ENCODE measurements around the gene NDST3. TPM values are rescaled to one million over a fixed set of nuclear protein-coding genes. Genes with fewer than 3 reads are reported as not detected.

The NDST3 gene
- total and polyA plus RNA-seq, 9 donors = 0.03 to 0.20 (median 0.07) TPM; not detected in 3

DNA sequence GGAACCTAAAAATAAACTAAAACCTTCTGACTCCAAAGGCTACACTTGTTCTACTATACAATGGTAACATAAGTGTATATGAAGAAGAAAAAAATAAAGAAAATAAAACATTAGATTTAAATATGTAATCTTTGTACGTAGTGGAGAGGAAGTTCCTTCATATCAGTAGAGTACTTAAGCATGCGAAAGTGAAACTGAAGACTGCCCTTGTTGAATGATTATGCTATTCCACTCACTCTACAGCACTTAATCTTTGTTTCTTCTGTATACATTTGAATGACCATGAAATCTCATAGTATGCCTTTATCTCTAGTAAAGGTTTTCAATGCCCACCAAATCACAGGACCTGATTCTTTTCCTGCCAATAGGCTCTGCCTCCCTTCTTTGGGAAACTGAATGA lies 78.9 kb downstream of the NDST3 start:
- H3K4me3 ChIP-seq (ENCODE audit: low read length) = no peak overlapping the region
- H3K4me1 ChIP-seq (ENCODE audit: control insufficient read depth, insufficient read depth, low read length) = no peaks in the 10 kb centered on the region
- no peaks in the 10 kb centered on the region for H3K9me3 ChIP-seq (replicated peaks; ENCODE audit: control insufficient read depth, low read depth, low read length)
- no peaks in the 10 kb centered on the region for H3K27me3 ChIP-seq (ENCODE audit: control insufficient read depth, insufficient read depth, low read length)
- DNase-seq = no peak
- H3K36me3 ChIP-seq (ENCODE audit: control insufficient read depth, insufficient read depth, low read length) = no peaks in the 10 kb centered on the region
- no CpG with 5 or more reads among the region's 2 CpGs for WGBS (ENCODE audit: insufficient coverage)
- H3K27ac ChIP-seq (ENCODE audit: low read length) = no peak overlapping the region

GRCh38 chr4:118114720-118115119 lies 80.4 kb downstream of the NDST3 start:
- Histone ChIP-seq H3K27ac (ENCODE audit: low read length) (no peak overlapping the region), H3K9me3 (replicated peaks; ENCODE audit: control insufficient read depth, low read depth, low read length) (no peaks in the 10 kb centered on the region), H3K27me3 (ENCODE audit: control insufficient read depth, insufficient read depth, low read length) (no peaks in the 10 kb centered on the region), H3K4me1 (ENCODE audit: control insufficient read depth, insufficient read depth, low read length) (no peaks in the 10 kb centered on the region), H3K36me3 (ENCODE audit: control insufficient read depth, insufficient read depth, low read length) (no peaks in the 10 kb centered on the region), H3K4me3 (ENCODE audit: low read length) (no peak overlapping the region)
- DNase-seq = no peak
- WGBS (ENCODE audit: insufficient coverage) = no CpG with 5 or more reads among the region's 3 CpGs

- no peaks in the 10 kb centered on the region for H3K9me3 ChIP-seq (replicated peaks; ENCODE audit: control insufficient read depth, low read depth, low read length)
- H3K4me3 ChIP-seq (ENCODE audit: low read length) = no peak overlapping the region
- H3K27me3 ChIP-seq (ENCODE audit: control insufficient read depth, insufficient read depth, low read length) = no peaks in the 10 kb centered on the region
- 13% methylated on average over 3 of the region's 5 CpGs for WGBS (ENCODE audit: insufficient coverage)
- H3K27ac ChIP-seq (ENCODE audit: low read length) = no peak overlapping the region
- no peak for DNase-seq
- H3K4me1 ChIP-seq (ENCODE audit: control insufficient read depth, insufficient read depth, low read length) = no peaks in the 10 kb centered on the region
- H3K36me3 ChIP-seq (ENCODE audit: control insufficient read depth, insufficient read depth, low read length) = no peaks in the 10 kb centered on the region
These were observed 86.0 kb downstream of the NDST3 start for GRCh38 chr4:118120120-118120760.

DNA sequence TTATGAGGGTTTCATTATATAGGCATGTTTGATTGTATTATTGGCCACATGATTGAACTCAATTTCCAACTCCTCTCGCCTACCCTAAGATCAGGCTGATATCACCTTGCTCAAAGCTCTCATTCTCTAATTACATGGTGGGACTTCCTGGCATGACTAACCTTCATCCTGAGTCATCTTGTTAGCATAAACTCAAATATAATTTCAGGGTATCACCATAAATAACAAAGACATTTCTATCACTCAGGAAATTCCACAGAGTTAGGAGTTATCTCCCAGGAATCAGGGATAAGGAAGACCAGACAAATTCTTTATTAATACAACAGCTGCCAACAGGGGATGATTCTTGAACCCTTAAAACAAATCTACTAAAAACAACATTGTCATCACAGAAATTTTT lies 90.7 kb downstream of the NDST3 start:
- Histone ChIP-seq H3K27me3 (ENCODE audit: control insufficient read depth, insufficient read depth, low read length) (no peaks in the 10 kb centered on the region), H3K4me3 (ENCODE audit: low read length) (no peak overlapping the region), H3K9me3 (replicated peaks; ENCODE audit: control insufficient read depth, low read depth, low read length) (no peaks in the 10 kb centered on the region), H3K4me1 (ENCODE audit: control insufficient read depth, insufficient read depth, low read length) (no peaks in the 10 kb centered on the region), H3K36me3 (ENCODE audit: control insufficient read depth, insufficient read depth, low read length) (no peaks in the 10 kb centered on the region), H3K27ac (ENCODE audit: low read length) (no peak overlapping the region)
- DNase-seq = no peak
- 60% methylated on average over 1 of the region's 1 CpG for WGBS (ENCODE audit: insufficient coverage)

GRCh38 chr4:118139241-118139640 lies 105.0 kb downstream of the NDST3 start:
- 60% methylated on average over 1 of the region's 1 CpG for WGBS (ENCODE audit: insufficient coverage)
- DNase-seq = peak; percentile 2

DNA sequence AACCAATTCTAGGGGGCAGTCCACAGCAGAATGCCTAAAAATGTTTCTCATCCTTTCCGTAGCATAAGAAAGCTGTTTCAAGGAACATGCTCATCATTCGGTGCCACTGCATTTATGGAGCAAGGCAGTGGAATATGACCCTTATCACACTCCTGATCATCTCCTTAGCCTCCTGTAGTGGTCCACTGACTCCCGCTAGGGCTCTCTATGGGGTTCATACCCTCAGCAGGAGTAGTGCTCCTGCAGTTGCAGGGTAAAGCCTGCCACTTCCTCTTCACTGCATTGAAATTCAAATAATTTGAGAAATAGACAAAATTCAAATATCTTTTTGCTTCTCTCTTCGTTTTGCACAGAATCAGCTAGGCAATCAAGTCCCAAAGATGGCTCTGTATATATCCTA lies 107.0 kb downstream of the NDST3 start:
- DNase-seq = no peak

More at GRCh38 chr4:118139241-118139640, 105.0 kb downstream of the NDST3 start:
- Histone ChIP-seq H3K4me3 (ENCODE audit: low read length) (no peak overlapping the region), H3K27ac (ENCODE audit: low read length) (no peak overlapping the region), H3K27me3 (ENCODE audit: control insufficient read depth, insufficient read depth, low read length) (no peaks in the 10 kb centered on the region), H3K36me3 (ENCODE audit: control insufficient read depth, insufficient read depth, low read length) (no peaks in the 10 kb centered on the region), H3K9me3 (replicated peaks; ENCODE audit: control insufficient read depth, low read depth, low read length) (no peaks in the 10 kb centered on the region), H3K4me1 (ENCODE audit: control insufficient read depth, insufficient read depth, low read length) (no peaks in the 10 kb centered on the region)

GRCh38 chr4:118154649-118155048 lies 120.4 kb downstream of the NDST3 start:
- Histone ChIP-seq H3K27me3 (ENCODE audit: control insufficient read depth, insufficient read depth, low read length) (no peaks in the 10 kb centered on the region), H3K27ac (ENCODE audit: low read length) (no peak overlapping the region), H3K36me3 (ENCODE audit: control insufficient read depth, insufficient read depth, low read length) (no peaks in the 10 kb centered on the region), H3K9me3 (replicated peaks; ENCODE audit: control insufficient read depth, low read depth, low read length) (peaks cover under 1% of the 10 kb centered on the region), H3K4me1 (ENCODE audit: control insufficient read depth, insufficient read depth, low read length) (no peaks in the 10 kb centered on the region), H3K4me3 (ENCODE audit: low read length) (no peak overlapping the region)
- DNase-seq = no peak
- WGBS (ENCODE audit: insufficient coverage) = no CpG with 5 or more reads among the region's 5 CpGs

More for the DNA sequence above, 107.0 kb downstream of the NDST3 start:
- 100% methylated on average over 2 of the region's 4 CpGs for WGBS (ENCODE audit: insufficient coverage)
- no peak overlapping the region for H3K4me3 ChIP-seq (ENCODE audit: low read length)
- no peaks in the 10 kb centered on the region for H3K27me3 ChIP-seq (ENCODE audit: control insufficient read depth, insufficient read depth, low read length)
- H3K27ac ChIP-seq (ENCODE audit: low read length) = no peak overlapping the region
- H3K4me1 ChIP-seq (ENCODE audit: control insufficient read depth, insufficient read depth, low read length) = no peaks in the 10 kb centered on the region
- no peaks in the 10 kb centered on the region for H3K36me3 ChIP-seq (ENCODE audit: control insufficient read depth, insufficient read depth, low read length)
- no peaks in the 10 kb centered on the region for H3K9me3 ChIP-seq (replicated peaks; ENCODE audit: control insufficient read depth, low read depth, low read length)

DNA sequence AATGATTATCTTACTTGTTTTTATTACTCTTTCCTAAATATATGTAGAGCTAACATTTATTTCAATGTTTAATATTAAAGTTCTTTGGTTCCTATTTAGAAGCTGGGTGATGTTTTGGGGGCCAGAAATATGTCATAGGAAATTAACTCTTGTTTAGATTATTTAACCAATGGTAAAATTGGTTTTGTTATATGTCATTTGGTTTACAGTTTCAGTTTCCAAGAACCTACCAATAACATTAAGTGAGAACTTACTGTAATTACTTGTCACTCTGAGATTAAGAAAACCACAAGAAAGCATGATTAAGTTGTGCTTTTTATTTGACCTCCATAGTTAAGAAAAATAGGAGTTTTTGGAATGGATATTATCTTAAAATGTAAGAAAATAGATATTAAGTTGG lies 121.2 kb downstream of the NDST3 start:
- no peaks in the 10 kb centered on the region for H3K36me3 ChIP-seq (ENCODE audit: control insufficient read depth, insufficient read depth, low read length)
- no peak for DNase-seq
- H3K4me1 ChIP-seq (ENCODE audit: control insufficient read depth, insufficient read depth, low read length) = no peaks in the 10 kb centered on the region
- H3K4me3 ChIP-seq (ENCODE audit: low read length) = no peak overlapping the region
- no peak overlapping the region for H3K27ac ChIP-seq (ENCODE audit: low read length)
- no peaks in the 10 kb centered on the region for H3K27me3 ChIP-seq (ENCODE audit: control insufficient read depth, insufficient read depth, low read length)
- H3K9me3 ChIP-seq (replicated peaks; ENCODE audit: control insufficient read depth, low read depth, low read length) = peaks cover 4% of the 10 kb centered on the region

DNA sequence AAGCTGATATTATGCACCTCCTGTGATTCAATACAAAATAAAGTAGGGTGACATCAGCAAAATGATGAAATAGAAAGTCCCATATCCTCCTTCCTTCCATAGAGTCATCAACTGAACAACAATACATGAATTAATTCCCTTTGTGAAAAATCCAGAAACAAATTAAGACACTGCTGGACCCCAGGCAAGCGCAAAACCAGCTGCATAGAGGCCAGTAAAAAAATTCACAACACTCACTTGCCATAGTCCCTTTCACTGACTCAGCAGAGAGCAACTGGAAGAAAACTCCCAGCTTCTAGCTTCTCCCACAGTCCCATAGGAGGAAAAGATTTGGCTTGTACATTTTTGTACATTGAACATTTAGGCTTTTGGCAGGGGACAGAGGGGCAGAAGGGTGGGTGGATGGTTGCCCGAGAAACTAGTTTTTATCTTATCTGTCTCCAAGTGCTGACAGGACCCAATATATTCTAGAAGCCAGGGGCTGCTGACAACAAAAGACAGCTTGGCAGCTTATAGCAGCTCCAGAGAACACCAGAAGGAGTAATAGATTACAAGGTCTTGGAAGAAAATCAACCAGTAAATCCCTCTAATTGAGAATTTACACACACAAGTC lies 124.6 kb downstream of the NDST3 start:
- no peaks in the 10 kb centered on the region for H3K27me3 ChIP-seq (ENCODE audit: control insufficient read depth, insufficient read depth, low read length)
- DNase-seq = no peak
- no CpG with 5 or more reads among the region's 2 CpGs for WGBS (ENCODE audit: insufficient coverage)

GRCh38 chr4:118167306-118167705 lies 133.0 kb downstream of the NDST3 start:
- Histone ChIP-seq H3K9me3 (replicated peaks; ENCODE audit: control insufficient read depth, low read depth, low read length) (no peaks in the 10 kb centered on the region), H3K27me3 (ENCODE audit: control insufficient read depth, insufficient read depth, low read length) (no peaks in the 10 kb centered on the region), H3K36me3 (ENCODE audit: control insufficient read depth, insufficient read depth, low read length) (no peaks in the 10 kb centered on the region), H3K4me1 (ENCODE audit: control insufficient read depth, insufficient read depth, low read length) (no peaks in the 10 kb centered on the region), H3K27ac (ENCODE audit: low read length) (no peak overlapping the region), H3K4me3 (ENCODE audit: low read length) (no peak overlapping the region)
- no peak for DNase-seq
- WGBS (ENCODE audit: insufficient coverage) = no CpG with 5 or more reads among the region's 1 CpG

More for the DNA sequence above, 124.6 kb downstream of the NDST3 start:
- Histone ChIP-seq H3K27ac (ENCODE audit: low read length) (no peak overlapping the region), H3K4me3 (ENCODE audit: low read length) (no peak overlapping the region), H3K36me3 (ENCODE audit: control insufficient read depth, insufficient read depth, low read length) (no peaks in the 10 kb centered on the region), H3K9me3 (replicated peaks; ENCODE audit: control insufficient read depth, low read depth, low read length) (peaks cover 4% of the 10 kb centered on the region), H3K4me1 (ENCODE audit: control insufficient read depth, insufficient read depth, low read length) (no peaks in the 10 kb centered on the region)
